Measurements from ENCODE around the gene RALGDS. TPM values are rescaled to one million over a fixed set of nuclear protein-coding genes. Genes with fewer than 3 reads are reported as not detected.

The RALGDS gene
- total and polyA plus RNA-seq, 9 of the 15 experiments (the other 6 are each of a cell fraction or from before 2014, with no cell fraction given) = 0.75 to 43.3 (median 27.1) TPM

GRCh38 chr9:133137451-133138231 is 16.6 kb upstream of the RALGDS start (continued):
- TF ChIP-seq TSHZ1 (CRISPR knock-in tag; IDR thresholded peaks at IDR 0.05) = 0 out of 2 replicates have a peak, but pooled peaks have one; percentile 30
- peak; percentile 56; the same call in 1 of the 2 replicates for TF ChIP-seq NBN (IDR thresholded peaks at IDR 0.05; ENCODE audit: low read depth)
- peak; percentile 72; the same call in 1 of the 2 replicates for TF ChIP-seq CTBP1 (IDR thresholded peaks at IDR 0.05; ENCODE audit: borderline replicate concordance)
- TF ChIP-seq POLR2G (IDR thresholded peaks at IDR 0.05; ENCODE audit: low read depth, low read length) = peak; percentile 39; the same call in 1 of the 2 replicates
- TF ChIP-seq GATAD2B (IDR thresholded peaks at IDR 0.05; ENCODE audit: borderline replicate concordance) = no peak
- no peak for TF ChIP-seq ERF (CRISPR knock-in tag; IDR thresholded peaks at IDR 0.05)
- TF ChIP-seq DPF2 (IDR thresholded peaks at IDR 0.05) = peak; percentile 33; the same call in 1 of the 2 replicates
- no peak for TF ChIP-seq XRCC3 (IDR thresholded peaks at IDR 0.05)
- TF ChIP-seq MAZ (CRISPR knock-in tag; conservative IDR thresholded peaks at IDR 0.05 in 1 of 2, IDR thresholded peaks at IDR 0.05 in 1 of 2) = peak in 1 of 2 experiments; percentile 47; a peak in 1 of 4 replicates
- no peak for TF ChIP-seq ID3 (CRISPR knock-in tag; IDR thresholded peaks at IDR 0.05)
- TF ChIP-seq ID3 (tag; IDR thresholded peaks at IDR 0.05) = peak; percentile 69; the same call in 1 of the 2 replicates
- TF ChIP-seq SMAD4 (CRISPR knock-in tag; conservative IDR thresholded peaks at IDR 0.05) = peak; percentile 91
- TF ChIP-seq RREB1 (CRISPR knock-in tag; IDR thresholded peaks at IDR 0.05) = 0 out of 2 replicates have a peak, but pooled peaks have one; percentile 60
- TF ChIP-seq GATAD2A (IDR thresholded peaks at IDR 0.05) = peak; percentile 67; the same call in 1 of the 2 replicates
- peak; percentile 64 for TF ChIP-seq RBFOX2 (IDR thresholded peaks at IDR 0.05; ENCODE audit: low read depth, low read length)
- TF ChIP-seq NR4A1 (CRISPR knock-in tag; IDR thresholded peaks at IDR 0.05) = no peak
- TF ChIP-seq NR4A1 (tag; IDR thresholded peaks at IDR 0.05) = 0 out of 2 replicates have a peak, but pooled peaks have one; percentile 19
- no peak for TF ChIP-seq JUND (IDR thresholded peaks at IDR 0.05; ENCODE audit: borderline replicate concordance, low read depth, low read length)
- TF ChIP-seq JUND (tag; IDR thresholded peaks at IDR 0.05; ENCODE audit: borderline replicate concordance, low read depth, low read length) = peak; percentile 13; the same call in 1 of the 3 replicates
